AG10803 (cell line): ENCODE measurements around the gene COQ9.
A peak's percentile ranks its signal among the peaks of the same experiment; 100 is the strongest.

Source experiments
- DNase-seq: peaks from one replicate; pipeline ENCODE4 v3.0.0; 2010; ENCODE audit warnings: low read depth
- H3K4me3 ChIP-seq: 2 replicates; pipeline ENCODE4 v1.5.1; 2011; ENCODE audit warnings: mild to moderate bottlenecking, low read length, control low read depth
- CTCF ChIP-seq: conservative IDR thresholded peaks from 2 replicates; pipeline ENCODE4 v1.5.1; 2011; ENCODE audit warnings: mild to moderate bottlenecking, low read length, control low read depth, inconsistent platforms

COQ9 gene

GRCh38 chr16:57478396-57479204, 31.3 kb downstream of the COQ9 start:
- TF ChIP-seq CTCF, result no peak
- peak overlapping the region; percentile 58 for H3K4me3 ChIP-seq
- DNase-seq, result no peak

GRCh38 chr16:57479205-57479975, 32.1 kb downstream of the COQ9 start:
- no peak for TF ChIP-seq CTCF
- peak; percentile 54 for DNase-seq
- H3K4me3 ChIP-seq, result peak overlapping the region; percentile 58

- peak overlapping the region; percentile 58 for H3K4me3 ChIP-seq
- peak; percentile 69 for DNase-seq
- TF ChIP-seq CTCF, result no peak
Observed at GRCh38 chr16:57479976-57480753, 32.9 kb downstream of the COQ9 start.

GRCh38 chr16:57480754-57481230, 33.5 kb downstream of the COQ9 start:
- no peak for DNase-seq
- no peak overlapping the region for H3K4me3 ChIP-seq
- no peak for TF ChIP-seq CTCF

- DNase-seq, result no peak
- no peak overlapping the region for H3K4me3 ChIP-seq
- TF ChIP-seq CTCF, result no peak
Observed at GRCh38 chr16:57481421-57481820, 34.1 kb downstream of the COQ9 start.

GRCh38 chr16:57482845-57483545, 35.7 kb downstream of the COQ9 start:
- no peak for DNase-seq

More at GRCh38 chr16:57482845-57483545, 35.7 kb downstream of the COQ9 start:
- TF ChIP-seq CTCF, result no peak
- no peak overlapping the region for H3K4me3 ChIP-seq
